HEK293 (cell line): ENCODE data around the gene VEZT.

Source experiments
- CTCF ChIA-PET: fragments of 350-600 bp; formaldehyde crosslinking; extraction: SDS; loops from one replicate; lab custom pipeline; 2021; ENCODE audit warnings: antibody characterized with exemption; lab: Yijun Ruan, JAX
- POLR2A ChIA-PET: fragments of 300-600 bp; formaldehyde crosslinking; extraction: SDS; loops from one replicate; lab custom pipeline; 2020; ENCODE audit warnings: antibody characterized with exemption, inconsistent platforms; lab: Yijun Ruan, JAX
- H3K27ac ChIP-seq: fragments of 200-500 bp; sonication (Bioruptor generic); 2 replicates; pipeline ENCODE4 v1.5.1; 2014; ENCODE audit warnings: low read depth, low read length, control low read depth, inconsistent platforms; ENCODE audit errors: extremely low read depth
- H3K36me3 ChIP-seq, 2 experiments: fragments of 200-500 bp in 1 of 2; sonication (Bioruptor generic) in 1 of 2; 1 replicate in 1 of 2; 2 replicates in 1 of 2; pipeline ENCODE4 v1.5.1; 2014 to 2017; ENCODE audit warnings: inconsistent platforms in 2 of 2, low read length in 2 of 2; ENCODE audit not compliant: control insufficient read depth in 2 of 2, insufficient read depth in 1 of 2
- H3K4me1 ChIP-seq: fragments of 200-500 bp; sonication (Bioruptor generic); 2 replicates; pipeline ENCODE4 v1.5.1; 2014; ENCODE audit warnings: mild to moderate bottlenecking, low read length, inconsistent platforms; ENCODE audit not compliant: control insufficient read depth, insufficient read depth
- H3K4me3 ChIP-seq: 2 replicates; pipeline ENCODE4 v1.5.1; 2011; ENCODE audit warnings: low read depth, mild to moderate bottlenecking, control low read depth, low read length, moderate library complexity
- H3K9me3 ChIP-seq: fragments of 200-500 bp; sonication (Bioruptor generic); 2 replicates; pipeline ENCODE4 v1.5.1; 2014; ENCODE audit warnings: low read depth, low read length, inconsistent platforms; ENCODE audit not compliant: control insufficient read depth, insufficient read depth
- EGR2 ChIP-seq: fragments of 450-650 bp; formaldehyde crosslinking; IDR thresholded peaks from 2 replicates; pipeline ENCODE4 v1.5.1; 2016; ENCODE audit warnings: low read depth, missing biosample characterization, missing genetic modification characterization
- KLF16 ChIP-seq: fragments of 450-650 bp; formaldehyde crosslinking; IDR thresholded peaks from 2 replicates; pipeline ENCODE4 v1.5.1; 2017; ENCODE audit warnings: missing biosample characterization, missing genetic modification characterization
- OSR2 ChIP-seq: fragments of 450-650 bp; formaldehyde crosslinking; IDR thresholded peaks from 2 replicates; pipeline ENCODE4 v1.5.1; 2016; ENCODE audit warnings: missing biosample characterization, missing genetic modification characterization
- PRDM1 ChIP-seq: fragments of 450-650 bp; formaldehyde crosslinking; IDR thresholded peaks from 2 replicates; pipeline ENCODE4; 2016; ENCODE audit warnings: missing biosample characterization, missing genetic modification characterization
- PRDM2 ChIP-seq: fragments of 450-650 bp; formaldehyde crosslinking; IDR thresholded peaks from 2 replicates; pipeline ENCODE4 v1.5.1; 2016; ENCODE audit warnings: missing biosample characterization, missing genetic modification characterization, borderline replicate concordance
- SALL2 ChIP-seq: fragments of 450-650 bp; formaldehyde crosslinking; IDR thresholded peaks from 2 replicates; pipeline ENCODE4 v1.5.0; 2017; ENCODE audit warnings: missing biosample characterization, mild to moderate bottlenecking, missing genetic modification characterization, borderline replicate concordance
- ZBTB7A ChIP-seq: fragments of 450-650 bp; formaldehyde crosslinking; IDR thresholded peaks from 2 replicates; pipeline ENCODE4 v1.5.1; 2016; ENCODE audit warnings: low read depth, missing biosample characterization, missing genetic modification characterization
- ZNF121 ChIP-seq: fragments of 450-650 bp; formaldehyde crosslinking; IDR thresholded peaks from 2 replicates; pipeline ENCODE4 v1.5.1; 2016; ENCODE audit warnings: missing biosample characterization, missing genetic modification characterization
- ZNF138 ChIP-seq: fragments of 450-650 bp; formaldehyde crosslinking; IDR thresholded peaks from 2 replicates; pipeline ENCODE4 v1.5.1; 2016; ENCODE audit warnings: missing biosample characterization, missing genetic modification characterization, borderline replicate concordance
- ZNF175 ChIP-seq: fragments of 450-650 bp; formaldehyde crosslinking; IDR thresholded peaks from 2 replicates; pipeline ENCODE4 v1.5.1; 2016; ENCODE audit warnings: missing biosample characterization, missing genetic modification characterization
- ZNF324 ChIP-seq: fragments of 450-650 bp; formaldehyde crosslinking; IDR thresholded peaks from 2 replicates; pipeline ENCODE4 v1.5.1; 2016; ENCODE audit warnings: missing biosample characterization, missing genetic modification characterization
- ZNF37A ChIP-seq: fragments of 450-650 bp; IDR thresholded peaks from 2 replicates; pipeline ENCODE4 v1.5.1; 2018; ENCODE audit warnings: missing biosample characterization, missing genetic modification characterization
- ZNF433 ChIP-seq: fragments of 450-650 bp; formaldehyde crosslinking; IDR thresholded peaks from 2 replicates; pipeline ENCODE4 v1.5.1; 2016; ENCODE audit warnings: missing biosample characterization, missing genetic modification characterization, low read depth
- ZNF521 ChIP-seq: fragments of 450-650 bp; formaldehyde crosslinking; IDR thresholded peaks from 2 replicates; pipeline ENCODE4 v1.5.1; 2017; ENCODE audit warnings: missing biosample characterization, mild to moderate bottlenecking, missing genetic modification characterization
- ZNF555 ChIP-seq: fragments of 450-650 bp; formaldehyde crosslinking; conservative IDR thresholded peaks from 2 replicates; pipeline ENCODE4 v1.5.1; 2017; ENCODE audit warnings: missing biosample characterization, mild to moderate bottlenecking, missing genetic modification characterization, inconsistent platforms
- ZNF571 ChIP-seq: fragments of 450-650 bp; formaldehyde crosslinking; IDR thresholded peaks from 2 replicates; pipeline ENCODE4 v1.5.0; 2017; ENCODE audit warnings: missing biosample characterization, missing genetic modification characterization
- ZNF580 ChIP-seq: fragments of 450-650 bp; formaldehyde crosslinking; IDR thresholded peaks from 2 replicates; pipeline ENCODE4 v1.5.1; 2016; ENCODE audit warnings: missing biosample characterization, missing genetic modification characterization
- ZNF654 ChIP-seq: fragments of 450-650 bp; formaldehyde crosslinking; IDR thresholded peaks from 2 replicates; pipeline ENCODE4 v1.5.1; 2016; ENCODE audit warnings: low read depth, missing biosample characterization, missing genetic modification characterization
- ZNF670 ChIP-seq: fragments of 450-650 bp; formaldehyde crosslinking; IDR thresholded peaks from 2 replicates; pipeline ENCODE4 v1.5.1; 2016; ENCODE audit warnings: missing biosample characterization, missing genetic modification characterization, low read depth
- ZNF692 ChIP-seq: fragments of 450-650 bp; formaldehyde crosslinking; IDR thresholded peaks from 2 replicates; pipeline ENCODE4 v1.5.1; 2016; ENCODE audit warnings: missing biosample characterization, missing genetic modification characterization
- ZNF747 ChIP-seq: fragments of 450-650 bp; formaldehyde crosslinking; IDR thresholded peaks from 2 replicates; pipeline ENCODE4 v1.5.1; 2016; ENCODE audit warnings: missing biosample characterization, missing genetic modification characterization
- ZSCAN30 ChIP-seq: fragments of 450-650 bp; IDR thresholded peaks from 2 replicates; pipeline ENCODE4 v1.5.1; 2018; ENCODE audit warnings: missing biosample characterization, mild to moderate bottlenecking, missing genetic modification characterization, moderate library complexity
- ZSCAN4 ChIP-seq: fragments of 450-650 bp; formaldehyde crosslinking; IDR thresholded peaks from 2 replicates; pipeline ENCODE4 v1.5.1; 2017; ENCODE audit warnings: missing biosample characterization, missing genetic modification characterization

Gene VEZT

GRCh38 chr12:95203487-95204030 is 14.0 kb upstream of the VEZT start (continued):
- TF ChIP-seq ZNF521 (tag by site-specific recombination): no peak

- Histone ChIP-seq H3K27ac (no peak overlapping the region; the same call in 1 of the 2 replicates), H3K4me3 (no peak overlapping the region), H3K9me3 (no peaks in the 10 kb centered on the region), H3K4me1 (peaks cover 32% of the 10 kb centered on the region), H3K36me3 (no peaks in the 10 kb centered on the region)
- ChIA-PET POLR2A (interaction anchor here (0.6 to 1.6 kb wide), 4 partner anchors 13 to 269 kb away, joined by 3 to 8 read pairs (median 4); partner anchors contain the start of genes FGD6, METAP2 and VEZT), CTCF (interaction anchor here (0.6 to 1.6 kb wide), 2 partner anchors 371 to 1062 kb away, joined by 3 to 5 read pairs; no protein-coding TSS in a partner anchor)
- TF ChIP-seq SALL2 (tag by site-specific recombination) (no peak), ZNF571 (tag by site-specific recombination) (no peak), KLF16 (tag by site-specific recombination) (0 out of 2 replicates have a peak, but pooled peaks have one; percentile 25), ZNF175 (tag by site-specific recombination) (no peak), ZNF555 (tag by site-specific recombination) (no peak), ZNF37A (tag by site-specific recombination) (no peak), ZSCAN30 (tag by site-specific recombination) (no peak), EGR2 (tag by site-specific recombination) (peak; percentile 52), ZSCAN4 (tag by site-specific recombination) (peak; percentile 56), ZNF121 (tag by site-specific recombination) (no peak), PRDM1 (tag by site-specific recombination) (peak; percentile 70), ZNF324 (tag by site-specific recombination) (no peak), ZNF138 (tag by site-specific recombination) (no peak), ZBTB7A (tag by site-specific recombination) (no peak), ZNF747 (tag by site-specific recombination) (no peak), PRDM2 (tag by site-specific recombination) (no peak), ZNF580 (no peak), ZNF654 (tag by site-specific recombination) (no peak), ZNF670 (tag by site-specific recombination) (no peak), ZNF692 (tag by site-specific recombination) (peak; percentile 48; the same call in 1 of the 2 replicates), OSR2 (tag by site-specific recombination) (no peak), ZNF433 (tag by site-specific recombination) (no peak)
Measured at GRCh38 chr12:95204141-95204866, 13.3 kb upstream of the VEZT start.
